H1 (cell line): Measurements from ENCODE around the gene ST8SIA4. TPM values are rescaled to one million over a fixed set of nuclear protein-coding genes. Genes with fewer than 3 reads are reported as not detected.

ENCODE experiments used
- ATF2 ChIP-seq: IDR thresholded peaks from 2 replicates; pipeline ENCODE4 v1.6.1; 2012; ENCODE audit warnings: low read length, inconsistent platforms
- CBX8 ChIP-seq: fragments of 300-800, 300-1000 bp; sonication (generic); IDR thresholded peaks from 2 replicates; pipeline ENCODE4 v1.7.1; 2016; ENCODE audit warnings: low read depth, low read length, borderline replicate concordance
- GABPA ChIP-seq: IDR thresholded peaks from 2 replicates; pipeline ENCODE4 v1.6.1; 2011; ENCODE audit warnings: mild to moderate bottlenecking, low read length, moderate library complexity, borderline replicate concordance; ENCODE audit not compliant: insufficient read depth
- PHF8 ChIP-seq: fragments of 200-600 bp; sonication (generic); conservative IDR thresholded peaks from 2 replicates; pipeline ENCODE4 v1.7.1; 2012; ENCODE audit warnings: low read depth, mild to moderate bottlenecking, inconsistent platforms, low read length, moderate library complexity
- SP4 ChIP-seq: IDR thresholded peaks from 2 replicates; pipeline ENCODE4 v1.6.1; 2012; ENCODE audit warnings: low read length, inconsistent platforms
- SRF ChIP-seq: IDR thresholded peaks from 2 replicates; pipeline ENCODE4 v1.6.1; 2011; ENCODE audit warnings: mild to moderate bottlenecking, low read depth, low read length, moderate library complexity
- TAF7 ChIP-seq: optimal IDR thresholded peaks from 2 replicates; pipeline ENCODE3; 2011; ENCODE audit warnings: low read depth, mild to moderate bottlenecking, inconsistent platforms, low read length, moderate library complexity, borderline replicate concordance
- USF2 ChIP-seq: IDR thresholded peaks from 2 replicates; pipeline ENCODE4 v1.6.1; 2011; ENCODE audit warnings: low read length, improper control_type of control experiment
- YY1 ChIP-seq: IDR thresholded peaks from 2 replicates; pipeline ENCODE4 v1.6.1; 2011; ENCODE audit warnings: low read depth, mild to moderate bottlenecking, low read length
- polyA plus RNA-seq, 7 experiments: library from polyadenylated mRNA; depleted of rRNA in 3 of 7; stranded (reverse) in 5 of 7; unstranded in 2 of 7; fragments of >200 nt in 5 of 7; fragments of 200-250 nt in 2 of 7; gene quantifications; 1 replicate in 5 of 7; 2 replicates in 1 of 7; 4 replicates in 1 of 7; pipeline versions ENCODE4 v1.2.1 to v1.2.3, GENCODE V29; 2011 to 2013; ENCODE audit warnings: missing spikeins in 2 of 7, mixed read lengths in 2 of 7
- total RNA-seq: library from RNA; stranded (reverse); fragmentation: NEBNext Ultra II Directional; extraction: Animal tissue kit (Norgen Biotek cat#: 25700); gene quantifications from 2 replicates; pipeline ENCODE4 v1.2.1, GENCODE V29; 2021

Gene ST8SIA4
- total and polyA plus RNA-seq, 2 of the 8 experiments (the other 6 are each of a cell fraction or from before 2014, with no cell fraction given): 0.08 to 0.50 TPM

- no peak for TF ChIP-seq CBX8
- TF ChIP-seq TAF7: no peak
- TF ChIP-seq ATF2: no peak
- TF ChIP-seq GABPA: no peak
- TF ChIP-seq SRF: no peak
- TF ChIP-seq USF2: no peak
- no peak for TF ChIP-seq PHF8
- TF ChIP-seq SP4: no peak
- TF ChIP-seq YY1: no peak
- TF ChIP-seq, all 59 proteins: peak for 0
These were observed 30.5 kb downstream of the ST8SIA4 start (continued) for GRCh38 chr5:100872408-100873190.
